SK-N-SH (cell line): ENCODE measurements around the gene NHERF2. TPM values are rescaled to one million over a fixed set of nuclear protein-coding genes. Genes with fewer than 3 reads are reported as not detected.

Experiments
- CTCF ChIA-PET: fragments of 300-600, 350-600 bp; formaldehyde crosslinking; extraction: SDS; loops from one replicate; lab custom pipeline; 2021; lab: Yijun Ruan, JAX
- POLR2A ChIA-PET: fragments of 350-600 bp; sonication (Branson Sonifier 250); formaldehyde crosslinking; extraction: SDS; loops from one replicate; lab custom pipeline; 2020; ENCODE audit warnings: antibody characterized with exemption, inconsistent platforms; lab: Yijun Ruan, JAX
- DNase-seq: peaks from one replicate; pipeline ENCODE4 v3.0.0; 2012
- H2AFZ ChIP-seq: fragments of 200-600 bp; sonication (generic); 2 replicates; pipeline ENCODE4 v1.8.1; 2016; ENCODE audit warnings: antibody characterized with exemption, mild to moderate bottlenecking, low read depth
- H3F3A ChIP-seq: fragments of 200-600 bp; sonication (generic); replicated peaks from 2 replicates; pipeline ENCODE3; 2016; ENCODE audit warnings: antibody characterized with exemption, mild to moderate bottlenecking; ENCODE audit not compliant: insufficient read depth
- H3K27ac ChIP-seq, 2 experiments: fragments of 200-500 bp in 1 of 2; fragments of 200-600 bp in 1 of 2; sonication (Bioruptor generic) in 1 of 2; sonication (generic), shearing (Covaris generic) in 1 of 2; 2 replicates each; pipeline versions ENCODE4 v1.5.1 to v1.6.1; 2014 to 2016; ENCODE audit warnings: low read depth in 2 of 2, inconsistent platforms in 1 of 2, low read length in 1 of 2, mild to moderate bottlenecking in 1 of 2, mixed read lengths in 1 of 2
- H3K27me3 ChIP-seq: fragments of 200-600 bp; sonication (generic), shearing (Covaris generic); 2 replicates; pipeline ENCODE4 v1.6.1; 2016; ENCODE audit warnings: mixed run types; ENCODE audit not compliant: insufficient read depth
- H3K36me3 ChIP-seq, 2 experiments: fragments of 200-500 bp in 1 of 2; fragments of 200-600 bp in 1 of 2; sonication (Bioruptor generic) in 1 of 2; sonication (generic) in 1 of 2; replicated peaks in 1 of 2; 2 replicates each; pipeline versions ENCODE3 to v1.5.1; 2014 to 2016; ENCODE audit warnings: low read length in 1 of 2, mild to moderate bottlenecking in 1 of 2; ENCODE audit not compliant: insufficient read depth in 2 of 2, control insufficient read depth in 1 of 2
- H3K4me1 ChIP-seq, 2 experiments: fragments of 200-500 bp in 1 of 2; fragments of 200-600 bp in 1 of 2; sonication (Bioruptor generic) in 1 of 2; sonication (generic), shearing (Covaris generic) in 1 of 2; 2 replicates each; pipeline versions ENCODE4 v1.5.1 to v1.6.1; 2014 to 2016; ENCODE audit warnings: low read depth in 1 of 2, low read length in 1 of 2, mixed run types in 1 of 2; ENCODE audit not compliant: insufficient read depth in 2 of 2, control insufficient read depth in 1 of 2
- H3K4me2 ChIP-seq: fragments of 200-600 bp; sonication (generic), shearing (Covaris generic); 2 replicates; pipeline ENCODE4 v1.6.1; 2017; ENCODE audit warnings: mixed run types
- H3K4me3 ChIP-seq, 2 experiments: fragments of 200-500 bp in 1 of 2; fragments of 200-600 bp in 1 of 2; sonication (Bioruptor generic) in 1 of 2; sonication (generic), shearing (Covaris generic) in 1 of 2; 2 replicates each; pipeline versions ENCODE4 v1.5.1 to v1.8.1; 2014 to 2016; ENCODE audit warnings: low read depth in 2 of 2, inconsistent platforms in 1 of 2, low read length in 1 of 2, mild to moderate bottlenecking in 1 of 2, mixed read lengths in 1 of 2, moderate library complexity in 1 of 2
- H3K79me2 ChIP-seq: fragments of 200-600 bp; sonication (generic); 2 replicates; pipeline ENCODE4 v1.8.1; 2017; ENCODE audit warnings: mild to moderate bottlenecking; ENCODE audit not compliant: insufficient read depth
- H3K9ac ChIP-seq: fragments of 200-600 bp; sonication (generic); 2 replicates; pipeline ENCODE4 v1.6.1; 2017; ENCODE audit warnings: mixed run types
- H3K9me2 ChIP-seq: fragments of 200-600 bp; sonication (generic); 2 replicates; pipeline ENCODE4 v1.6.1; 2017; ENCODE audit warnings: mixed run types
- H3K9me3 ChIP-seq: fragments of 200-600 bp; sonication (generic); 2 replicates; pipeline ENCODE4 v1.6.1; 2017; ENCODE audit warnings: mixed run types, mild to moderate bottlenecking, moderate library complexity
- H4K20me1 ChIP-seq: fragments of 200-600 bp; sonication (generic); 2 replicates; pipeline ENCODE4 v1.6.1; 2017; ENCODE audit warnings: mild to moderate bottlenecking, mixed run types; ENCODE audit not compliant: insufficient read depth
- JUND ChIP-seq: IDR thresholded peaks from 2 replicates; pipeline ENCODE4 v1.4.0; 2012
- NFIC ChIP-seq: IDR thresholded peaks from 2 replicates; pipeline ENCODE4 v1.4.0; 2012; ENCODE audit warnings: borderline replicate concordance
- REST ChIP-seq: IDR thresholded peaks from 2 replicates; pipeline ENCODE4 v1.6.1; 2012; ENCODE audit warnings: mild to moderate bottlenecking, low read depth, low read length, moderate library complexity
- RXRA ChIP-seq: IDR thresholded peaks from 2 replicates; pipeline ENCODE4 v1.4.0; 2012; ENCODE audit warnings: low read depth, mild to moderate bottlenecking, borderline replicate concordance
- SIN3A ChIP-seq: IDR thresholded peaks from 2 replicates; pipeline ENCODE4 v1.6.1; 2012; ENCODE audit warnings: low read depth, mild to moderate bottlenecking, low read length, moderate library complexity, borderline replicate concordance
- TEAD4 ChIP-seq: IDR thresholded peaks from 2 replicates; pipeline ENCODE4 v1.4.0; 2012; ENCODE audit warnings: mild to moderate bottlenecking, borderline replicate concordance; ENCODE audit not compliant: insufficient read depth
- USF1 ChIP-seq: IDR thresholded peaks from 2 replicates; pipeline ENCODE4 v1.4.0; 2012; ENCODE audit warnings: low read depth, borderline replicate concordance
- WGBS: methylation state at CpG from one replicate; pipeline ENCODE4 v1.1.6; 2017; ENCODE audit warnings: low lambda C conversion rate; 5-methylcytosine and 5-hydroxymethylcytosine counted together
- polyA plus RNA-seq, 3 experiments: library from polyadenylated mRNA; depleted of rRNA; stranded (reverse); fragments of >200 nt; gene quantifications; 2 replicates each; pipeline ENCODE4 v1.2.3, GENCODE V29; 2012

Gene NHERF2
- polyA plus RNA-seq, 1 of the 3 experiments (the other 2 are of a cell fraction) = 53.8 TPM

- TF ChIP-seq USF1 (no peak), REST (no peak), TEAD4 (no peak)
Observed at GRCh38 chr16:2040041-2040786, 13.5 kb downstream of the NHERF2 start (continued).

- H4K20me1 ChIP-seq = no peaks in the 10 kb centered on the region
- no peak overlapping the region for H3K4me2 ChIP-seq
- H2AFZ ChIP-seq = no peak overlapping the region
- peak; percentile 57 for DNase-seq
- H3K79me2 ChIP-seq = peaks cover 11% of the 10 kb centered on the region; the same call in 1 of the 2 replicates
- peak overlapping the region in 1 of 2 experiments; percentile 88; a peak in 2 of 4 replicates for H3K27ac ChIP-seq
- no peaks in the 10 kb centered on the region for H3K9me3 ChIP-seq
- peaks cover 5 to 56% of the 10 kb centered on the region in 2 experiments; a peak in 2 of 4 replicates for H3K4me1 ChIP-seq
- 77% methylated on average over 9 of the region's 20 CpGs for WGBS
- H3K9me2 ChIP-seq = no peaks in the 10 kb centered on the region
- no peak for TF ChIP-seq JUND
- TF ChIP-seq NFIC = no peak
- no peak for TF ChIP-seq SIN3A
- no peak for TF ChIP-seq RXRA
- H3K9ac ChIP-seq = no peak overlapping the region
- H3K4me3 ChIP-seq = no peak overlapping the region
- peaks cover 3% of the 10 kb centered on the region for H3F3A ChIP-seq
- CTCF ChIA-PET = interaction anchor here (0.8 to 2.0 kb wide), 6 partner anchors 13 to 112 kb away, joined by 3 to 11 read pairs (median 5); no protein-coding TSS in a partner anchor
- H3K36me3 ChIP-seq = peaks cover 0 to 16% of the 10 kb centered on the region in 2 experiments
- POLR2A ChIA-PET = interaction anchor here (0.6 to 1.8 kb wide), 4 partner anchors 11 to 233 kb away, joined by 3 to 6 read pairs (median 3); no protein-coding TSS in a partner anchor
- no peaks in the 10 kb centered on the region for H3K27me3 ChIP-seq
Observed at GRCh38 chr16:2040787-2041522, 14.3 kb downstream of the NHERF2 start.
